Neural progenitor cell (in vitro differentiated cells): ENCODE data around the gene CD44. TPM values are rescaled to one million over a fixed set of nuclear protein-coding genes. Genes with fewer than 3 reads are reported as not detected.

Experiments
- DNase-seq: peaks from one replicate; pipeline ENCODE4 v3.0.0-alpha.2; 2016; ENCODE audit warnings: low spot score
- H2AFZ ChIP-seq: fragments of 200-600 bp; sonication (generic); replicated peaks from 2 replicates; pipeline ENCODE4 v1.6.1; 2016; ENCODE audit warnings: antibody characterized with exemption
- H3F3A ChIP-seq: fragments of 200-600 bp; sonication (generic); 2 replicates; pipeline ENCODE4 v1.6.1; 2016; ENCODE audit warnings: antibody characterized with exemption, low read depth
- H3K27ac ChIP-seq: fragments of 200-600 bp; sonication (generic); 2 replicates; pipeline ENCODE4 v1.5.1; 2016; ENCODE audit warnings: mild to moderate bottlenecking
- H3K27me3 ChIP-seq: fragments of 200-600 bp; sonication (generic); 2 replicates; pipeline ENCODE4 v1.6.1; 2016; ENCODE audit warnings: mild to moderate bottlenecking, moderate library complexity
- H3K36me3 ChIP-seq: fragments of 200-600 bp; sonication (generic); 2 replicates; pipeline ENCODE4 v1.5.1; 2016
- H3K4me1 ChIP-seq: fragments of 200-600 bp; sonication (generic); 2 replicates; pipeline ENCODE4 v1.6.1; 2016; ENCODE audit warnings: mixed run types
- H3K4me2 ChIP-seq: fragments of 200-600 bp; sonication (generic); 2 replicates; pipeline ENCODE4 v1.6.1; 2016
- H3K4me3 ChIP-seq: fragments of 200-600 bp; sonication (generic); 2 replicates; pipeline ENCODE4 v1.5.1; 2016
- H3K79me2 ChIP-seq: fragments of 200-600 bp; sonication (generic); 2 replicates; pipeline ENCODE4 v1.6.1; 2016; ENCODE audit warnings: low read depth
- H3K9ac ChIP-seq: fragments of 200-600 bp; sonication (generic); 2 replicates; pipeline ENCODE4 v1.6.1; 2016
- H3K9me3 ChIP-seq: fragments of 200-600 bp; sonication (generic); 2 replicates; pipeline ENCODE4 v1.5.1; 2016; ENCODE audit warnings: low read depth
- H4K20me1 ChIP-seq: fragments of 200-600 bp; sonication (generic); 2 replicates; pipeline ENCODE4 v1.6.1; 2016; ENCODE audit warnings: low read depth
- H3K27ac Mint-ChIP-seq: 3 replicates; pipeline ENCODE4 v1.8.0; 2021; ENCODE audit warnings: mixed read lengths
- H3K27me3 Mint-ChIP-seq: 2 replicates; pipeline ENCODE4 v1.8.0; 2022; ENCODE audit warnings: low read depth, mild to moderate bottlenecking, inconsistent platforms, moderate library complexity, mixed read lengths; ENCODE audit not compliant: insufficient read depth
- H3K36me3 Mint-ChIP-seq: 3 replicates; pipeline ENCODE4 v1.8.0; 2021; ENCODE audit warnings: mixed read lengths
- H3K4me1 Mint-ChIP-seq: 3 replicates; pipeline ENCODE4 v1.8.0; 2021; ENCODE audit warnings: mixed read lengths
- H3K4me3 Mint-ChIP-seq: 3 replicates; pipeline ENCODE4 v1.8.0; 2021; ENCODE audit warnings: mild to moderate bottlenecking, moderate library complexity, mixed read lengths
- H3K9me3 Mint-ChIP-seq: 3 replicates; pipeline ENCODE4 v1.8.0; 2020; ENCODE audit warnings: mixed read lengths
- EZH2 ChIP-seq: fragments of 200-600 bp; sonication (generic); IDR thresholded peaks from 2 replicates; pipeline ENCODE4 v1.6.1; 2017; ENCODE audit warnings: antibody characterized with exemption, mild to moderate bottlenecking, moderate library complexity
- EZH2phosphoT487 ChIP-seq: fragments of 200-600 bp; sonication (generic); IDR thresholded peaks from 2 replicates; pipeline ENCODE4 v1.6.1; 2017; ENCODE audit warnings: antibody characterized with exemption
- total RNA-seq: library from RNA; depleted of rRNA; stranded (reverse); fragments of >200 nt; gene quantifications from 2 replicates; pipeline ENCODE4 v1.2.3, GENCODE V29; 2015; ENCODE audit warnings: low replicate concordance
- TF ChIP-seq, protein P1 (sequence below): fragments of 200-600 bp; sonication (generic); IDR thresholded peaks from 2 replicates; pipeline ENCODE4 v1.5.1; 2017; ENCODE audit warnings: antibody characterized with exemption, mild to moderate bottlenecking

Gene CD44
- total RNA-seq, 1 donor from 2014 or later: 1.4 TPM

DNA sequence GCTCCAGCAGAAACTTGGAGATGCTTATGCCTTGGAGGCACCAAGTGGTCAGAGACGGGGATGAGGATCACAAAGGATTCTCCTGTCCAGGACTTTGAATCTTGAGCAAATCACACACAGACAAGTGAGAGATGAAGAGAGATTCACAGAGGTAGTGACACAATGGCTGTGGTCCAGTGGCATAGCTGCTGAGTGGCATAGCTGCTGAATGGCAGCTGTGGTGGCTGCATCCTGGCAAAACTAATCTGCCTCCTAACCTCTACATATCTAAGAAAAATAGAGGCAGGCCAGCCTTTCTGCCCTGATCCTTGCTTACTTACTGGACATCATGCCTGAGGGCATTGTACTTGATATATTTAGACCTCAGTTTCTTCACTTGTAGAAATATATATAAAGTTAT is 102.6 kb downstream of the CD44 start:
- no peaks in the 10 kb centered on the region for H3K79me2 ChIP-seq
- H3K9me3 ChIP-seq: no peaks in the 10 kb centered on the region
- no peaks in the 10 kb centered on the region for H3F3A ChIP-seq
- H3K27me3 Mint-ChIP-seq: peaks cover 7% of the 10 kb centered on the region
- no peak overlapping the region for H3K4me2 ChIP-seq
- no peaks in the 10 kb centered on the region for H3K36me3 ChIP-seq
- no peak overlapping the region for H3K4me3 Mint-ChIP-seq
- H3K9me3 Mint-ChIP-seq: no peaks in the 10 kb centered on the region
- H3K27ac ChIP-seq: no peak overlapping the region
- no peaks in the 10 kb centered on the region for H4K20me1 ChIP-seq
- no peak overlapping the region for H3K27ac Mint-ChIP-seq
- peaks cover 10% of the 10 kb centered on the region for H3K4me1 Mint-ChIP-seq
- DNase-seq: no peak
- H3K9ac ChIP-seq: no peak overlapping the region
- peaks cover 3% of the 10 kb centered on the region for H3K4me1 ChIP-seq
- H3K27me3 ChIP-seq: no peaks in the 10 kb centered on the region
- no peaks in the 10 kb centered on the region for H3K36me3 Mint-ChIP-seq
- no peak overlapping the region for H3K4me3 ChIP-seq
- TF ChIP-seq, protein P1, sequence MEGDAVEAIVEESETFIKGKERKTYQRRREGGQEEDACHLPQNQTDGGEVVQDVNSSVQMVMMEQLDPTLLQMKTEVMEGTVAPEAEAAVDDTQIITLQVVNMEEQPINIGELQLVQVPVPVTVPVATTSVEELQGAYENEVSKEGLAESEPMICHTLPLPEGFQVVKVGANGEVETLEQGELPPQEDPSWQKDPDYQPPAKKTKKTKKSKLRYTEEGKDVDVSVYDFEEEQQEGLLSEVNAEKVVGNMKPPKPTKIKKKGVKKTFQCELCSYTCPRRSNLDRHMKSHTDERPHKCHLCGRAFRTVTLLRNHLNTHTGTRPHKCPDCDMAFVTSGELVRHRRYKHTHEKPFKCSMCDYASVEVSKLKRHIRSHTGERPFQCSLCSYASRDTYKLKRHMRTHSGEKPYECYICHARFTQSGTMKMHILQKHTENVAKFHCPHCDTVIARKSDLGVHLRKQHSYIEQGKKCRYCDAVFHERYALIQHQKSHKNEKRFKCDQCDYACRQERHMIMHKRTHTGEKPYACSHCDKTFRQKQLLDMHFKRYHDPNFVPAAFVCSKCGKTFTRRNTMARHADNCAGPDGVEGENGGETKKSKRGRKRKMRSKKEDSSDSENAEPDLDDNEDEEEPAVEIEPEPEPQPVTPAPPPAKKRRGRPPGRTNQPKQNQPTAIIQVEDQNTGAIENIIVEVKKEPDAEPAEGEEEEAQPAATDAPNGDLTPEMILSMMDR: no peak
- TF ChIP-seq EZH2 (no peak), EZH2phosphoT487 (no peak)
- no peak overlapping the region for H2AFZ ChIP-seq

DNA sequence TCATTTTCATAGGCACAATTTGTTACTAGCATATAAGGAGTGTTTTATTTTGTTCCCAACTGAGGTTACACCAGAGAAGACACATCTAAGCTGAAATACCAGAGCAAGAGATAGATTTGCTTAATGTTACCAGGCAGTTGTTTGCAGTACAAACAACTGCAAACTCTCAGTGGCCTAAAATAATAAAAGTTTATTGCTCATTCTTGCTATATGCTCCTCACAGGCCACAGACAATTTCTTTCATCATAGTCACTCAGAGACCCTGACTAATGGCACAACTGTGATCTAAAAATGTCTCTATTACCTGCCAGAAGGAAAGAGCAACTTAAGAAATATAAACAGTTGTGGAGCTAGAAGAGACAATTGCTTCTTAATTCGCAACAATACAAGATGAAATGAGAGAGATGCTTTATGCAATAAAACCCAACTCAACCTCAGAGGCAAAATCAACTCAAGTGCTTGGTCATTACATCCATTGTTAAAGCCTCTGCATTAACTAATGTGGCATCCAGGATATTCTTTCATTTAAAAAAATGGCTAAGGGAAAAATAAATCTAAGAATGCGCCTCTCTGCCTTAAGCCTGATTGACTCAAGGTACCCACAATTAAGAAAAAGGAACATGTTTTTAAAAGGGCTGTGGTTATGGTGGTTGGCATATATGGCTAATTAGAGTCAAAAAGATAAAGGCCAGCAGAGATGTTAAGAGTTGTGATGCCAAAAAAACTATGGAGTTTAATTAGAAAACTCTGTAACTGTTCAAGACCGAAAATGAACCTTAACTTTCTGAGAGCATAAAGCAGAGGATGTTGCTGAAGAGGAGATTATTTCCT is 103.7 kb downstream of the CD44 start:
- no peaks in the 10 kb centered on the region for H3K27me3 ChIP-seq
- no peak overlapping the region for H3K27ac ChIP-seq
- no peak overlapping the region for H3K4me3 ChIP-seq
- H3K4me1 ChIP-seq: peaks cover 3% of the 10 kb centered on the region
- no peaks in the 10 kb centered on the region for H3K79me2 ChIP-seq
- no peaks in the 10 kb centered on the region for H3K9me3 Mint-ChIP-seq
- H3K4me2 ChIP-seq: no peak overlapping the region
- H3K4me3 Mint-ChIP-seq: no peak overlapping the region
- no peaks in the 10 kb centered on the region for H3K36me3 ChIP-seq
- peaks cover 4% of the 10 kb centered on the region for H3K4me1 Mint-ChIP-seq
- no peak overlapping the region for H3K27ac Mint-ChIP-seq
- H3K36me3 Mint-ChIP-seq: no peaks in the 10 kb centered on the region
- H3K9ac ChIP-seq: no peak overlapping the region
- no peaks in the 10 kb centered on the region for H3F3A ChIP-seq
- peaks cover 7% of the 10 kb centered on the region for H3K27me3 Mint-ChIP-seq
- no peaks in the 10 kb centered on the region for H3K9me3 ChIP-seq
- no peaks in the 10 kb centered on the region for H4K20me1 ChIP-seq
- no peak overlapping the region for H2AFZ ChIP-seq
- no peak for TF ChIP-seq EZH2
- DNase-seq: no peak

DNA sequence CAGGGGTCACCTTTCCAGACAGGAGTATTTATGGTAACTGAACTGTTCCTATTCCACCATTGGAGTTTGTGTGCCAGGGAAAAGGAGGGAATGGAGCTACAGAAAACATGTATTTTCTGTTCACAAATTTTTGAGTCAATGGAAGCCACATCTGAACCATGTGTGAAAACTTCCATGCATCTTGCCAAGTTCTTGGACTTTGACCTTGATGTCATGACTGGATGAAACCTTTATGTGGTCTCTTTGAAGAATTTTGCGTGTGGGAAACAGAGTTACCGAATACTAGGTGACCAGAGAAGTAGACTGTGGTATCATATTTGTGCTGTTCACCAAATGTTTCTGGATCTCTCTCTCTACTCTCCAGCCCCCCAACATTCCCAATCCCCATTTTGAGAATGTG is 104.8 kb downstream of the CD44 start:
- no peaks in the 10 kb centered on the region for H3K9me3 ChIP-seq
- Mint-ChIP-seq H3K27ac (no peak overlapping the region), H3K4me1 (no peaks in the 10 kb centered on the region), H3K27me3 (peaks cover 4% of the 10 kb centered on the region), H3K4me3 (no peak overlapping the region), H3K36me3 (no peaks in the 10 kb centered on the region), H3K9me3 (peaks cover 5% of the 10 kb centered on the region)
- H3K27me3 ChIP-seq: no peaks in the 10 kb centered on the region
- no peaks in the 10 kb centered on the region for H3K36me3 ChIP-seq
- H4K20me1 ChIP-seq: no peaks in the 10 kb centered on the region
- no peak for DNase-seq
- no peaks in the 10 kb centered on the region for H3F3A ChIP-seq
- no peak for TF ChIP-seq EZH2phosphoT487
- TF ChIP-seq, protein P1: no peak
- no peak for TF ChIP-seq EZH2
- H2AFZ ChIP-seq: no peak overlapping the region
- H3K9ac ChIP-seq: no peak overlapping the region
- no peaks in the 10 kb centered on the region for H3K79me2 ChIP-seq
- H3K27ac ChIP-seq: no peak overlapping the region
- no peak overlapping the region for H3K4me3 ChIP-seq
- H3K4me1 ChIP-seq: no peaks in the 10 kb centered on the region
- H3K4me2 ChIP-seq: no peak overlapping the region

DNA sequence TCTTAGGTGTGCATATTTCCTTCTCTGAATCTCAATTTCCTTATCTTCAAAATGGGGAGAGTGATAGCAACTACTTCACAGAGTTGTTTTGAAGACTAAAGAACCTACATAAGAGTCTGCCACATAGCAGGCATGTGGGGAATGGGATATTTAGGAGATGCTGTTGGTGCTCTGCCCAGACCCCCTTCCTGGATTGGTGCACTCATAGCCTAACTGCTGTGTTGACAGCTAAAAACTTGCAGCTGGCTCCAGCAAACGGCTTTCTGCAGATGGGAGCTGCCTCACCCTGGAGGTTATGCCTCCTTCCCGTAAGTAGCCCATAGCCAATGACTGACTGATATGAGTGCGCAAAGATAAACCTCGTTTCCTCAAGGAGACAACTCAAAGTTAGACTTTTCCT is 106.1 kb downstream of the CD44 start:
- H3K9me3 Mint-ChIP-seq: peaks cover 8% of the 10 kb centered on the region
- no peaks in the 10 kb centered on the region for H3K4me1 ChIP-seq
- H3K36me3 Mint-ChIP-seq: no peaks in the 10 kb centered on the region
- H2AFZ ChIP-seq: no peak overlapping the region
- TF ChIP-seq, protein P1: no peak
- no peak for TF ChIP-seq EZH2
- no peak for TF ChIP-seq EZH2phosphoT487
- peaks cover 4% of the 10 kb centered on the region for H3K27me3 Mint-ChIP-seq
- H3K9me3 ChIP-seq: no peaks in the 10 kb centered on the region
- no peaks in the 10 kb centered on the region for H3K79me2 ChIP-seq
- no peak overlapping the region for H3K4me3 ChIP-seq
- no peak overlapping the region for H3K4me2 ChIP-seq
- no peaks in the 10 kb centered on the region for H4K20me1 ChIP-seq
- no peak overlapping the region for H3K27ac ChIP-seq
- no peak overlapping the region for H3K4me3 Mint-ChIP-seq
- no peak for DNase-seq
- H3K27ac Mint-ChIP-seq: no peak overlapping the region
- H3F3A ChIP-seq: no peaks in the 10 kb centered on the region
- H3K9ac ChIP-seq: no peak overlapping the region
- no peaks in the 10 kb centered on the region for H3K4me1 Mint-ChIP-seq
- no peaks in the 10 kb centered on the region for H3K27me3 ChIP-seq
- H3K36me3 ChIP-seq: no peaks in the 10 kb centered on the region
